GM23338 (cell line): ENCODE data around the gene TMEM30A.

Source experiments
- CTCF ChIP-seq, 2 experiments: fragments of 200-600 bp in 1 of 2; sonication (generic) in 1 of 2; conservative IDR thresholded peaks; 2 replicates each; pipeline versions ENCODE4 v1.5.1 to v1.6.1; 2016 to 2017; ENCODE audit warnings: antibody characterized with exemption in 2 of 2, low read depth in 2 of 2, mild to moderate bottlenecking in 2 of 2, moderate library complexity in 1 of 2
- EZH2phosphoT487 ChIP-seq: fragments of 200-600 bp; sonication (generic); IDR thresholded peaks from one replicate; pipeline ENCODE4 v1.8.1; 2018; ENCODE audit warnings: antibody characterized with exemption; ENCODE audit not compliant: unreplicated experiment
- REST ChIP-seq: IDR thresholded peaks from one replicate; pipeline ENCODE4 v1.6.1; 2018; ENCODE audit warnings: antibody characterized with exemption; ENCODE audit not compliant: unreplicated experiment

- TF ChIP-seq EZH2phosphoT487 (no peak), CTCF (conservative IDR thresholded peaks at IDR 0.05; ENCODE audit: low read depth in 2 of 2) (no peak), REST (no peak)
Observed at GRCh38 chr6:75286955-75287354, 2.4 kb upstream of the TMEM30A start.
